GM10248 (cell line): ENCODE measurements around the gene METTL14.
"Not testable (repeated sequence)": the region's sequence is repeated elsewhere in the genome, so short reads cannot be mapped to it uniquely, and the experiment has no call there.

ENCODE experiments used
- CTCF ChIA-PET: fragments of 300-600 bp; sonication (Branson Sonifier 250); formaldehyde crosslinking; extraction: SDS; loops from one replicate; lab custom pipeline; 2021; ENCODE audit warnings: antibody characterized with exemption; lab: Yijun Ruan, JAX
- POLR2A ChIA-PET: fragments of 350-650 bp; sonication (Branson Sonifier 250); formaldehyde crosslinking; extraction: SDS; loops from one replicate; lab custom pipeline; 2020; ENCODE audit warnings: antibody characterized with exemption; lab: Yijun Ruan, JAX
- DNase-seq: peaks from one replicate; pipeline ENCODE4 v3.0.0; 2012; ENCODE audit errors: extremely low spot score
- CTCF ChIP-seq: IDR thresholded peaks from 2 replicates; pipeline ENCODE4 v1.5.1; 2012; ENCODE audit warnings: mild to moderate bottlenecking, low read depth; ENCODE audit errors: extremely low read depth, missing control alignments, control extremely low read depth

Gene METTL14

GRCh38 chr4:118684873-118685811 is at the start of gene METTL14:
TSS of gene METTL14 (plus strand) at chr4:118685392. CDS start at chr4:118685535, 143 bp downstream.
- ChIA-PET POLR2A (interaction anchor here (0.7 to 0.8 kb wide), 2 partner anchors 150 to 616 kb away, joined by 3 read pairs; no protein-coding TSS in a partner anchor), CTCF (interaction anchor here (1.6 to 2.8 kb wide), 2 partner anchors 9 to 13 kb away, joined by 4 to 11 read pairs; no protein-coding TSS in a partner anchor)
- no peak for TF ChIP-seq CTCF
- DNase-seq, result peak; percentile 89

GRCh38 chr4:118636126-118636525 is 49.1 kb upstream of the METTL14 start:
- CTCF ChIA-PET, POLR2A ChIA-PET: not testable (repeated sequence)

GRCh38 chr4:118664665-118665064 is 20.5 kb upstream of the METTL14 start:
- POLR2A ChIA-PET, CTCF ChIA-PET, DNase-seq: not testable (repeated sequence)

More at GRCh38 chr4:118636126-118636525, 49.1 kb upstream of the METTL14 start:
- not testable (repeated sequence) for DNase-seq

GRCh38 chr4:118669220-118669619 is 16.0 kb upstream of the METTL14 start:
- DNase-seq, POLR2A ChIA-PET, CTCF ChIA-PET: not testable (repeated sequence)

GRCh38 chr4:118670968-118671367 is 14.2 kb upstream of the METTL14 start:
- DNase-seq, POLR2A ChIA-PET: not testable (repeated sequence)
- CTCF ChIA-PET, result interaction anchor here (3.3 kb wide), 1 partner anchor 13 kb away, joined by 11 read pairs; the partner anchor contains the start of gene METTL14

- no peak for DNase-seq
- ChIA-PET POLR2A (no interaction called here), CTCF (interaction anchor here (1.6 kb wide), 1 partner anchor 10 kb away, joined by 4 read pairs; no protein-coding TSS in a partner anchor)
- TF ChIP-seq CTCF, result no peak
Measured at GRCh38 chr4:118676128-118676527, 9.1 kb upstream of the METTL14 start.

GRCh38 chr4:118680808-118681207 is 4.4 kb upstream of the METTL14 start:
- POLR2A ChIA-PET, result no interaction called here
- CTCF ChIA-PET, result no interaction called here
- DNase-seq, result no peak
- no peak for TF ChIP-seq CTCF

GRCh38 chr4:118682928-118683327 is 2.3 kb upstream of the METTL14 start:
- TF ChIP-seq CTCF, result no peak
- DNase-seq, result no peak

More at GRCh38 chr4:118682928-118683327, 2.3 kb upstream of the METTL14 start:
- ChIA-PET POLR2A (no interaction called here), CTCF (interaction anchor here (1.2 to 2.8 kb wide), 3 partner anchors 11 to 13 kb away, joined by 3 to 11 read pairs (median 3); no protein-coding TSS in a partner anchor)
